B cell (primary cell): ENCODE results near the gene ITGAE. TPM values are rescaled to one million over a fixed set of nuclear protein-coding genes. Genes with fewer than 3 reads are reported as not detected.

Experiments
- ATAC-seq: fragments of 200-7000 bp; cut with Tn5 transposase; one replicate; pipeline ENCODE4 v1.10.0; 2021; ENCODE audit warnings: low read depth, mild to moderate bottlenecking, moderate number of reproducible peaks, moderate library complexity
- CTCF ChIA-PET: fragments of 350-600 bp; sonication (Branson Sonifier 250); formaldehyde crosslinking; loops from one replicate; lab custom pipeline; 2021; ENCODE audit warnings: antibody characterized with exemption, inconsistent platforms; lab: Charles Lee
- POLR2A ChIA-PET: fragments of 350-600 bp; sonication (Branson Sonifier 250); formaldehyde crosslinking; loops from one replicate; lab custom pipeline; 2021; ENCODE audit warnings: antibody characterized with exemption; lab: Charles Lee
- DNase-seq: peaks from one replicate; pipeline ENCODE4 v3.0.0; 2013
- H2AFZ ChIP-seq: 2 replicates; pipeline ENCODE4 v1.6.1; 2012; ENCODE audit warnings: mild to moderate bottlenecking, low read depth, low read length; ENCODE audit not compliant: insufficient read depth, poor library complexity, severe bottlenecking
- H3K27ac ChIP-seq, 2 donors: 1 replicate in 1 of 2; 2 replicates in 1 of 2; pipeline ENCODE4 v1.5.1; 2012 to 2013; ENCODE audit warnings: low read length in 2 of 2, mild to moderate bottlenecking in 2 of 2, moderate library complexity in 1 of 2
- H3K27me3 ChIP-seq, 4 experiments: fragments of 200-600 bp in 1 of 4; sonication (generic) in 1 of 4; replicated peaks in 1 of 4; 1 replicate in 2 of 4; 2 replicates in 2 of 4; pipeline versions ENCODE4 v1.6.1 to v1.7.0; 2013 to 2016; ENCODE audit warnings: low read length in 3 of 4, mild to moderate bottlenecking in 2 of 4, mixed read lengths in 1 of 4, moderate library complexity in 1 of 4; ENCODE audit not compliant: insufficient read depth in 4 of 4, control insufficient read depth in 3 of 4; ENCODE audit errors: control extremely low read depth in 1 of 4
- H3K36me3 ChIP-seq, 2 experiments: replicated peaks in 1 of 2; 1 replicate in 1 of 2; 2 replicates in 1 of 2; pipeline versions ENCODE4 v1.6.1 to v1.7.1; 2013; ENCODE audit warnings: low read length in 1 of 2; ENCODE audit not compliant: insufficient read depth in 2 of 2, control insufficient read depth in 1 of 2; ENCODE audit errors: control extremely low read depth in 1 of 2, extremely low read depth in 1 of 2
- H3K4me1 ChIP-seq, 2 donors: fragments of 200-600 bp in 1 of 2; sonication (generic) in 1 of 2; 1 replicate in 1 of 2; 2 replicates in 1 of 2; pipeline versions ENCODE4 v1.5.1 to v1.6.1; 2013 to 2017; ENCODE audit warnings: low read length in 2 of 2; ENCODE audit not compliant: control insufficient read depth in 2 of 2, insufficient read depth in 2 of 2
- H3K4me2 ChIP-seq: replicated peaks from 2 replicates; pipeline ENCODE3; 2012; ENCODE audit warnings: mild to moderate bottlenecking, low read depth, low read length; ENCODE audit not compliant: poor library complexity, severe bottlenecking
- H3K4me3 ChIP-seq, 5 experiments: fragments of 200-600 bp in 1 of 5; sonication (generic) in 1 of 5; 1 replicate in 3 of 5; 2 replicates in 2 of 5; pipeline versions ENCODE4 v1.5.1 to v1.7.0; 2011 to 2016; ENCODE audit warnings: low read length in 4 of 5, mild to moderate bottlenecking in 4 of 5, low read depth in 2 of 5, control low read depth in 1 of 5, moderate library complexity in 1 of 5; ENCODE audit not compliant: insufficient read depth in 1 of 5; ENCODE audit errors: control extremely low read depth in 1 of 5, extremely low read depth in 1 of 5
- H3K79me2 ChIP-seq: fragments of 200-600 bp; sonication (generic); one replicate; pipeline ENCODE4 v1.6.0; 2016; ENCODE audit warnings: low read length; ENCODE audit not compliant: control insufficient read depth, insufficient read depth
- H3K9ac ChIP-seq: fragments of 200-600 bp; sonication (generic); 2 replicates; pipeline ENCODE4 v1.6.1; 2017; ENCODE audit warnings: mild to moderate bottlenecking, low read length, moderate library complexity
- H3K9me3 ChIP-seq, 3 donors: one replicate each; pipeline versions ENCODE4 v1.6.1 to v1.7.1; 2013; ENCODE audit warnings: low read length in 2 of 3; ENCODE audit not compliant: control insufficient read depth in 2 of 3, insufficient read depth in 1 of 3; ENCODE audit errors: control extremely low read depth in 1 of 3
- H4K20me1 ChIP-seq: 2 replicates; pipeline ENCODE4 v1.6.0; 2012; ENCODE audit warnings: mild to moderate bottlenecking, low read length; ENCODE audit not compliant: insufficient read depth, control insufficient read depth, poor library complexity, severe bottlenecking
- H3K27ac Mint-ChIP-seq: one replicate; pipeline ENCODE4 v1.8.0; 2021; ENCODE audit warnings: mixed read lengths
- H3K27me3 Mint-ChIP-seq: one replicate; pipeline ENCODE4 v1.8.0; 2021; ENCODE audit warnings: mixed read lengths
- H3K4me1 Mint-ChIP-seq: one replicate; pipeline ENCODE4 v1.8.0; 2021; ENCODE audit warnings: mixed read lengths
- H3K4me3 Mint-ChIP-seq: one replicate; pipeline ENCODE4 v1.8.0; 2021; ENCODE audit warnings: mixed read lengths
- H3K9me3 Mint-ChIP-seq: one replicate; pipeline ENCODE4 v1.8.0; 2022; ENCODE audit warnings: mixed read lengths; ENCODE audit not compliant: insufficient read depth
- CTCF ChIP-seq: fragments of 200-600 bp; IDR thresholded peaks from one replicate; pipeline ENCODE4 v1.8.0; 2022; ENCODE audit warnings: antibody characterized with exemption, mild to moderate bottlenecking
- EZH2 ChIP-seq: IDR thresholded peaks from 2 replicates; pipeline ENCODE4 v1.6.1; 2012; ENCODE audit warnings: borderline replicate concordance, low read depth, mild to moderate bottlenecking, moderate library complexity, low read length; ENCODE audit not compliant: insufficient read depth, poor library complexity, severe bottlenecking
- WGBS: methylation state at CpG from one replicate; pipeline ENCODE4 v1.1.5; 2013; ENCODE audit warnings: missing lambda C conversion rate; ENCODE audit not compliant: insufficient coverage; 5-methylcytosine and 5-hydroxymethylcytosine counted together
- intact Hi-C: fragments of 100-400 bp; cut with micrococcal nuclease; formaldehyde crosslinking; loops from one replicate; pipeline ENCODE4 v1.10.0; 2022
- polyA plus RNA-seq: library from polyadenylated mRNA; depleted of rRNA; stranded (reverse); fragments of >200 nt; gene quantifications from 2 replicates; pipeline ENCODE4 v1.2.3, GENCODE V29; 2012
- total RNA-seq, 2 donors: library from RNA; stranded (reverse); fragments of 120-200 nt in 1 of 2; gene quantifications; 1 replicate in 1 of 2; 2 replicates in 1 of 2; pipeline versions ENCODE4 v1.2.3 to v1.2.4, GENCODE V29; 2013 to 2022

ITGAE gene
- total and polyA plus RNA-seq, 2 donors (not counting 1 experiment from before 2014, with no cell fraction given) = 48.2 to 95.6 TPM

- CTCF ChIA-PET = interaction anchor here (1.1 kb wide), 2 partner anchors 97 to 99 kb away, joined by 4 read pairs; no protein-coding TSS in a partner anchor
- H3K36me3 ChIP-seq = peaks cover 0 to 33% of the 10 kb centered on the region in 2 experiments
- intact Hi-C loops = no loop called here
Measured at GRCh38 chr17:3834811-3835210, 33.8 kb upstream of the ITGAE start.

DNA sequence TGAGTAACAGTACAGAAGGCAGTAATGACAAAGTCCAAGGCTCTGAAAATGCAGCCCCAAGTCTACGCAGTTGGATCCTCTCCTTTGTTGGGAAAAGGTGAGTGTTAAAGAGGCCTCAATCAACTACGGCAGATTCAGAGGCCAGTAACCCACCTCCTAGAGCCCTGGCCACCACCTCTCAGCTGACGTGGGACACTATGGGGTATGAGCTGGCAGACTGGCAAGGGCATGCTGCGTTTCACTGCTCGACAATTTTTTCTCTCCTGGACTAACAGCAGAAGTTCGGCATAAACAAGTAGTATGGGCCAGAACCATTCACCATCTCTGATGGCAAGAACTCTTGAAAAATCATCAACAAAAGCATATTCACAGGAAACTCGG lies 27.9 kb upstream of the ITGAE start:
- ChIA-PET POLR2A (interaction anchor here (1.1 kb wide), 1 partner anchor 64 kb away, joined by 11 read pairs; no protein-coding TSS in a partner anchor), CTCF (interaction anchor here (1.4 to 12.3 kb wide), 15 partner anchors 11 to 293 kb away, joined by 3 to 482 read pairs (median 22); partner anchors contain the start of genes HASPIN and NCBP3)
- Histone ChIP-seq H2AFZ (no peak overlapping the region), H3K4me1 (no peaks in the 10 kb centered on the region), H3K36me3 (peaks cover 9 to 48% of the 10 kb centered on the region in 2 experiments), H3K9me3 (no peaks in the 10 kb centered on the region), H3K9ac (no peak overlapping the region), H3K4me3 (no peak overlapping the region), H4K20me1 (no peaks in the 10 kb centered on the region), H3K27ac (no peak overlapping the region), H3K27me3 (no peaks in the 10 kb centered on the region), H3K4me2 (no peak overlapping the region), H3K79me2 (peaks cover 25% of the 10 kb centered on the region)
- DNase-seq (no peak), ATAC-seq (no peak)
- Mint-ChIP-seq H3K9me3 (no peaks in the 10 kb centered on the region), H3K27me3 (no peaks in the 10 kb centered on the region), H3K27ac (no peak overlapping the region), H3K4me1 (peaks cover 1% of the 10 kb centered on the region), H3K4me3 (no peak overlapping the region)
- intact Hi-C loops = no loop called here
- no peak for TF ChIP-seq EZH2
- no peak for TF ChIP-seq CTCF
- 100% methylated on average over 4 of the region's 7 CpGs for WGBS

More at GRCh38 chr17:3834811-3835210, 33.8 kb upstream of the ITGAE start:
- Histone ChIP-seq H3K27me3 (no peaks in the 10 kb centered on the region), H4K20me1 (peaks cover 6% of the 10 kb centered on the region), H3K9ac (no peak overlapping the region), H3K4me3 (no peak overlapping the region), H3K4me2 (no peak overlapping the region), H3K27ac (no peak overlapping the region), H3K4me1 (no peaks in the 10 kb centered on the region), H2AFZ (no peak overlapping the region), H3K9me3 (no peaks in the 10 kb centered on the region), H3K79me2 (peaks cover 52% of the 10 kb centered on the region)
- no peaks in the 10 kb centered on the region for H3K27me3 Mint-ChIP-seq
- POLR2A ChIA-PET = no interaction called here
- TF ChIP-seq CTCF = no peak
- TF ChIP-seq EZH2 = no peak
- ATAC-seq (no peak), DNase-seq (no peak)
- H3K27ac Mint-ChIP-seq = no peak overlapping the region
- WGBS = no CpG with 5 or more reads among the region's 4 CpGs
- H3K4me3 Mint-ChIP-seq = no peak overlapping the region
- no peaks in the 10 kb centered on the region for H3K9me3 Mint-ChIP-seq
- peaks cover 2% of the 10 kb centered on the region for H3K4me1 Mint-ChIP-seq
